Measurements from ENCODE around the gene ZNF200. TPM values are rescaled to one million over a fixed set of nuclear protein-coding genes. Genes with fewer than 3 reads are reported as not detected.

ZNF200 gene
- total and polyA plus RNA-seq, 4 donors = 9.8 to 14.9 (median 10.5) TPM

- peak in 1 of 6 donors; percentile 57 for DNase-seq (ENCODE audit: low read depth in 4 of 6, low spot score in 6 of 6)
These were observed 6.8 kb upstream of the ZNF200 start for GRCh38 chr16:3241761-3242160.

GRCh38 chr16:3235856-3236669 lies 1.1 kb upstream of the ZNF200 start:
- DNase-seq (ENCODE audit: low read depth in 4 of 6, low spot score in 6 of 6) = peak in 1 of 6 donors; percentile 5
- 70% methylated on average over 19 of the region's 29 CpGs for WGBS (ENCODE audit: insufficient coverage)
- Histone ChIP-seq H3K36me3 (ENCODE audit: control insufficient read depth, insufficient read depth, low read length) (peaks cover 13% of the 10 kb centered on the region), H3K9me3 (ENCODE audit: control insufficient read depth, insufficient read depth, low read length) (no peaks in the 10 kb centered on the region), H3K27ac (ENCODE audit: low read depth, low read length) (no peak overlapping the region), H3K27me3 (ENCODE audit: control insufficient read depth, insufficient read depth, low read length) (no peaks in the 10 kb centered on the region), H3K4me3 (ENCODE audit: low read depth, low read length) (no peak overlapping the region), H3K4me1 (ENCODE audit: control insufficient read depth, insufficient read depth, low read length) (peaks cover 16% of the 10 kb centered on the region)

More at GRCh38 chr16:3241761-3242160, 6.8 kb upstream of the ZNF200 start:
- Histone ChIP-seq H3K4me3 (ENCODE audit: low read depth, low read length) (no peak overlapping the region), H3K27ac (ENCODE audit: low read depth, low read length) (no peak overlapping the region), H3K27me3 (ENCODE audit: control insufficient read depth, insufficient read depth, low read length) (peaks cover 8% of the 10 kb centered on the region), H3K36me3 (ENCODE audit: control insufficient read depth, insufficient read depth, low read length) (no peaks in the 10 kb centered on the region), H3K4me1 (ENCODE audit: control insufficient read depth, insufficient read depth, low read length) (no peaks in the 10 kb centered on the region), H3K9me3 (ENCODE audit: control insufficient read depth, insufficient read depth, low read length) (peaks cover 1% of the 10 kb centered on the region)
- 66% methylated on average over 4 of the region's 5 CpGs for WGBS (ENCODE audit: insufficient coverage)

- Histone ChIP-seq H3K27ac (ENCODE audit: low read depth, low read length) (peak overlapping the region; percentile 98), H3K9me3 (ENCODE audit: control insufficient read depth, insufficient read depth, low read length) (no peaks in the 10 kb centered on the region), H3K36me3 (ENCODE audit: control insufficient read depth, insufficient read depth, low read length) (peaks cover 21% of the 10 kb centered on the region), H3K4me3 (ENCODE audit: low read depth, low read length) (peak overlapping the region; percentile 97), H3K27me3 (ENCODE audit: control insufficient read depth, insufficient read depth, low read length) (no peaks in the 10 kb centered on the region), H3K4me1 (ENCODE audit: control insufficient read depth, insufficient read depth, low read length) (peaks cover 16% of the 10 kb centered on the region)
- 4% methylated on average over 18 of the region's 18 CpGs for WGBS (ENCODE audit: insufficient coverage)
- DNase-seq (ENCODE audit: low read depth in 4 of 6, low spot score in 6 of 6) = no peak
These were observed 458 bp downstream of the ZNF200 start for GRCh38 chr16:3234543-3234856.

- DNase-seq (ENCODE audit: low read depth in 4 of 6, low spot score in 6 of 6) = no peak
- Histone ChIP-seq H3K9me3 (ENCODE audit: control insufficient read depth, insufficient read depth, low read length) (peaks cover 18% of the 10 kb centered on the region), H3K4me3 (ENCODE audit: low read depth, low read length) (no peak overlapping the region), H3K27me3 (ENCODE audit: control insufficient read depth, insufficient read depth, low read length) (no peaks in the 10 kb centered on the region), H3K4me1 (ENCODE audit: control insufficient read depth, insufficient read depth, low read length) (no peaks in the 10 kb centered on the region), H3K27ac (ENCODE audit: low read depth, low read length) (no peak overlapping the region), H3K36me3 (ENCODE audit: control insufficient read depth, insufficient read depth, low read length) (peaks cover 34% of the 10 kb centered on the region)
- WGBS (ENCODE audit: insufficient coverage) = 93% methylated on average over 2 of the region's 10 CpGs
These were observed 10.9 kb downstream of the ZNF200 start for GRCh38 chr16:3223913-3224515.

GRCh38 chr16:3220839-3221238 lies 14.1 kb downstream of the ZNF200 start:
- 85% methylated on average over 8 of the region's 10 CpGs for WGBS (ENCODE audit: insufficient coverage)

GRCh38 chr16:3216263-3216640 lies 18.7 kb downstream of the ZNF200 start:
- Histone ChIP-seq H3K27ac (ENCODE audit: low read depth, low read length) (no peak overlapping the region), H3K27me3 (ENCODE audit: control insufficient read depth, insufficient read depth, low read length) (no peaks in the 10 kb centered on the region), H3K4me3 (ENCODE audit: low read depth, low read length) (no peak overlapping the region), H3K9me3 (ENCODE audit: control insufficient read depth, insufficient read depth, low read length) (no peaks in the 10 kb centered on the region), H3K36me3 (ENCODE audit: control insufficient read depth, insufficient read depth, low read length) (peaks cover 3% of the 10 kb centered on the region), H3K4me1 (ENCODE audit: control insufficient read depth, insufficient read depth, low read length) (no peaks in the 10 kb centered on the region)
- DNase-seq (ENCODE audit: low read depth in 4 of 6, low spot score in 6 of 6) = no peak
- WGBS (ENCODE audit: insufficient coverage) = 54% methylated on average over 3 of the region's 3 CpGs

More at GRCh38 chr16:3220839-3221238, 14.1 kb downstream of the ZNF200 start:
- H3K27me3 ChIP-seq (ENCODE audit: control insufficient read depth, insufficient read depth, low read length) = no peaks in the 10 kb centered on the region
- DNase-seq (ENCODE audit: low read depth in 4 of 6, low spot score in 6 of 6) = no peak
- no peak overlapping the region for H3K4me3 ChIP-seq (ENCODE audit: low read depth, low read length)
- H3K36me3 ChIP-seq (ENCODE audit: control insufficient read depth, insufficient read depth, low read length) = peaks cover 19% of the 10 kb centered on the region
- no peak overlapping the region for H3K27ac ChIP-seq (ENCODE audit: low read depth, low read length)
- H3K4me1 ChIP-seq (ENCODE audit: control insufficient read depth, insufficient read depth, low read length) = no peaks in the 10 kb centered on the region
- H3K9me3 ChIP-seq (ENCODE audit: control insufficient read depth, insufficient read depth, low read length) = peaks cover 18% of the 10 kb centered on the region

GRCh38 chr16:3215601-3216262 lies 19.2 kb downstream of the ZNF200 start:
- Histone ChIP-seq H3K36me3 (ENCODE audit: control insufficient read depth, insufficient read depth, low read length) (no peaks in the 10 kb centered on the region), H3K4me1 (ENCODE audit: control insufficient read depth, insufficient read depth, low read length) (no peaks in the 10 kb centered on the region), H3K4me3 (ENCODE audit: low read depth, low read length) (no peak overlapping the region), H3K9me3 (ENCODE audit: control insufficient read depth, insufficient read depth, low read length) (no peaks in the 10 kb centered on the region), H3K27ac (ENCODE audit: low read depth, low read length) (no peak overlapping the region), H3K27me3 (ENCODE audit: control insufficient read depth, insufficient read depth, low read length) (no peaks in the 10 kb centered on the region)
- WGBS (ENCODE audit: insufficient coverage) = 74% methylated on average over 11 of the region's 11 CpGs
- no peak for DNase-seq (ENCODE audit: low read depth in 4 of 6, low spot score in 6 of 6)

GRCh38 chr16:3214904-3215600 lies 19.9 kb downstream of the ZNF200 start:
- Histone ChIP-seq H3K4me3 (ENCODE audit: low read depth, low read length) (no peak overlapping the region), H3K9me3 (ENCODE audit: control insufficient read depth, insufficient read depth, low read length) (no peaks in the 10 kb centered on the region), H3K4me1 (ENCODE audit: control insufficient read depth, insufficient read depth, low read length) (no peaks in the 10 kb centered on the region), H3K36me3 (ENCODE audit: control insufficient read depth, insufficient read depth, low read length) (no peaks in the 10 kb centered on the region), H3K27ac (ENCODE audit: low read depth, low read length) (no peak overlapping the region), H3K27me3 (ENCODE audit: control insufficient read depth, insufficient read depth, low read length) (no peaks in the 10 kb centered on the region)
- 49% methylated on average over 4 of the region's 7 CpGs for WGBS (ENCODE audit: insufficient coverage)
- no peak for DNase-seq (ENCODE audit: low read depth in 4 of 6, low spot score in 6 of 6)

- Histone ChIP-seq H3K9me3 (ENCODE audit: control insufficient read depth, insufficient read depth, low read length) (no peaks in the 10 kb centered on the region), H3K4me1 (ENCODE audit: control insufficient read depth, insufficient read depth, low read length) (no peaks in the 10 kb centered on the region), H3K36me3 (ENCODE audit: control insufficient read depth, insufficient read depth, low read length) (no peaks in the 10 kb centered on the region), H3K4me3 (ENCODE audit: low read depth, low read length) (no peak overlapping the region), H3K27me3 (ENCODE audit: control insufficient read depth, insufficient read depth, low read length) (peaks cover 2% of the 10 kb centered on the region), H3K27ac (ENCODE audit: low read depth, low read length) (no peak overlapping the region)
- WGBS (ENCODE audit: insufficient coverage) = 67% methylated on average over 1 of the region's 1 CpG
- DNase-seq (ENCODE audit: low read depth in 4 of 6, low spot score in 6 of 6) = no peak
These were observed 22.4 kb downstream of the ZNF200 start for GRCh38 chr16:3212567-3212966.

Data from spinal cord (tissue), 10 donors.